Psoas muscle (tissue), 8 donors: ENCODE results near the gene NFXL1. TPM values are rescaled to one million over a fixed set of nuclear protein-coding genes. Genes with fewer than 3 reads are reported as not detected.

Experiments
- ATAC-seq, 4 donors: fragments of 200-7000 bp; cut with Tn5 transposase; one replicate each; pipeline ENCODE4 v1.9.1; 2020; ENCODE audit warnings: moderate library complexity in 3 of 4, mild to moderate bottlenecking in 2 of 4
- DNase-seq, 2 donors: peaks; one replicate each; pipeline ENCODE4 v3.0.0-alpha.2; 2020
- H3K27ac ChIP-seq: fragments of 200-600 bp; one replicate; pipeline ENCODE4 v1.8.0; 2022
- H3K27me3 ChIP-seq, 3 donors: fragments of 200-600 bp in 1 of 3; one replicate each; pipeline versions ENCODE4 v1.6.1 to v1.8.0; 2013 to 2022; ENCODE audit warnings: low read length in 2 of 3, mild to moderate bottlenecking in 2 of 3, moderate library complexity in 1 of 3; ENCODE audit not compliant: insufficient read depth in 3 of 3
- H3K36me3 ChIP-seq, 2 donors: fragments of 200-600 bp in 1 of 2; one replicate each; pipeline versions ENCODE4 v1.6.1 to v1.8.0; 2013 to 2022; ENCODE audit warnings: low read depth in 1 of 2, mild to moderate bottlenecking in 1 of 2, moderate library complexity in 1 of 2; ENCODE audit not compliant: insufficient read depth in 1 of 2
- H3K4me1 ChIP-seq: fragments of 200-600 bp; one replicate; pipeline ENCODE4 v1.8.0; 2022
- H3K4me3 ChIP-seq: fragments of 200-600 bp; one replicate; pipeline ENCODE4 v1.8.0; 2022; ENCODE audit warnings: mild to moderate bottlenecking
- H3K9me3 ChIP-seq: fragments of 200-600 bp; one replicate; pipeline ENCODE4 v1.8.0; 2022
- WGBS, 3 donors: extraction: QIAGEN DNeasy Blood & Tissue Kit; methylation state at CpG; one replicate each; pipeline versions ENCODE4 v1.1.6 to v1.1.7; 2013; 5-methylcytosine and 5-hydroxymethylcytosine counted together
- intact Hi-C, 2 donors: fragments of 100-400 bp; cut with DNase I; formaldehyde crosslinking; loops; one replicate each; pipeline versions ENCODE4 v1.11.0 to v1.14.2; 2022
- polyA plus RNA-seq, 3 donors: library from polyadenylated mRNA; stranded (reverse); fragments of 200-250 nt; gene quantifications; one replicate each; pipeline ENCODE4 v1.2.3, GENCODE V29; 2013
- total RNA-seq, 4 donors: library from RNA; stranded (reverse); fragmentation: NEBNext Ultra II Directional in 2 of 4; extraction: Animal tissue kit (Norgen Biotek cat#: 25700) in 2 of 4; gene quantifications; one replicate each; pipeline versions ENCODE4 v1.2.1 to v1.2.4, GENCODE V29; 2021 to 2023
- TF ChIP-seq, protein P1 (sequence below): fragments of 200-600 bp; IDR thresholded peaks from one replicate; pipeline ENCODE4 v1.8.0; 2022; ENCODE audit warnings: antibody characterized with exemption
- donor health status: healthy with polysubstance abuse.
- donor health status: DM: no; HTN: no; CAD: no; lungs with moderate emphysema.
- donor health status: Bipolar disorder and iron deficiency.
- donor health status: healthy.
- donor health status: DM: yes; HTN: yes; CAD: no.
- donor health status: DM: no; HTN: no; CAD: no.
- donor health status: DM: no; HTN: no; CAD: no.
- donor health status: DM: yes; HTN: yes; CAD: no.

Gene NFXL1
- total and polyA plus RNA-seq, 7 donors: 3.1 to 6.0 (median 4.9) TPM

DNA sequence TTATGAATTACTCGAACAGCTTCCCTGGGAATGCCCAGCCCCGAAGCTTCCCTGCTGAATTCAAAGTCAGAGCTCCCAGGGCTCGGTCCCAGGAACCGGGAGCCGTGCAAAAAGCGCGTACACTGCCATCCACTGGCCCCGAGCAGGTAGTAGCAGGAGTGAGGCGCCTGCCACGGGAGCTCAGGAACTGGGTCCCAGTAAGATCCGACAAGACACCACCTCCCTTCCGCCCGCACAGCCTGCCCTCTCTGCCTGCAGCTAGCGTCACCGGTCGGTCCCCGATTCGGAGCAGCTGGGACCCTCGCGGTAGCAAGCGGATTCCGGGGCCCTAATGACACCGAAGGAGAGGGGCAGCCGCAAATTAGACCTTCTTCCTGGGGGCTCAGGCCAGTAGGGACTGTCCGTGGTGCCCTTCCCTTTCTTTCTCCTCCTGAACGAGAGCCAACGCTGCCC is 77.7 kb downstream of the NFXL1 start:
- Histone ChIP-seq H3K27me3 (peaks cover 0 to 26% (median 6%) of the 10 kb centered on the region in 3 donors), H3K27ac (no peak overlapping the region), H3K36me3 (no peaks in the 10 kb centered on the region), H3K4me3 (peak overlapping the region; percentile 65), H3K9me3 (peaks cover 5% of the 10 kb centered on the region), H3K4me1 (peaks cover 15% of the 10 kb centered on the region)
- ATAC-seq (peak; percentile 93 to 97 (median 94)), DNase-seq (peak; percentile 59 to 76)
- 0% methylated on average over 24 to 27 of the region's 27 CpGs for WGBS, 3 donors
- TF ChIP-seq, protein P1, sequence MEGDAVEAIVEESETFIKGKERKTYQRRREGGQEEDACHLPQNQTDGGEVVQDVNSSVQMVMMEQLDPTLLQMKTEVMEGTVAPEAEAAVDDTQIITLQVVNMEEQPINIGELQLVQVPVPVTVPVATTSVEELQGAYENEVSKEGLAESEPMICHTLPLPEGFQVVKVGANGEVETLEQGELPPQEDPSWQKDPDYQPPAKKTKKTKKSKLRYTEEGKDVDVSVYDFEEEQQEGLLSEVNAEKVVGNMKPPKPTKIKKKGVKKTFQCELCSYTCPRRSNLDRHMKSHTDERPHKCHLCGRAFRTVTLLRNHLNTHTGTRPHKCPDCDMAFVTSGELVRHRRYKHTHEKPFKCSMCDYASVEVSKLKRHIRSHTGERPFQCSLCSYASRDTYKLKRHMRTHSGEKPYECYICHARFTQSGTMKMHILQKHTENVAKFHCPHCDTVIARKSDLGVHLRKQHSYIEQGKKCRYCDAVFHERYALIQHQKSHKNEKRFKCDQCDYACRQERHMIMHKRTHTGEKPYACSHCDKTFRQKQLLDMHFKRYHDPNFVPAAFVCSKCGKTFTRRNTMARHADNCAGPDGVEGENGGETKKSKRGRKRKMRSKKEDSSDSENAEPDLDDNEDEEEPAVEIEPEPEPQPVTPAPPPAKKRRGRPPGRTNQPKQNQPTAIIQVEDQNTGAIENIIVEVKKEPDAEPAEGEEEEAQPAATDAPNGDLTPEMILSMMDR: peak; percentile 70
- intact Hi-C loops: loop anchor here (1.0 to 5.0 kb wide), 3 partner anchors 132 to 164 kb away; no protein-coding TSS in a partner anchor

DNA sequence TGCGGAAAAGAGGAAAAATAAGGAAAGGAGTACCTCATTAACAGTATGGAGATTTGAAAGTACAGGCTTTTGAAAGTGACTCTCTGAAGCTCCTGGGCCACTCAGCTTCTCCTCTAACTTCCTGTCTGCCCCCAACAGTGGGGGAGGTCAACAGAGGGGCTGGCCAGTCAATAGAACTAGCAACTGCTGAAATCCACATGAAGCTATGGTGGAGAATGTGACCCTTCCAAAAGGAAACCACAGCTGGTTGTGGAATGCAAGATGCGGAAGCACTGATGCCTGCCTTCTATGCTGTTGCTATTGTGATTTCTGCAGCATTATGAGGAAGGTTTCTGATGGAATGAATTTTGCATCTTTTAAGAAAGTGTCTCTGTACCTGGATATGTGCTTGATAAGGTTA is 78.9 kb downstream of the NFXL1 start:
- Histone ChIP-seq H3K36me3 (no peaks in the 10 kb centered on the region), H3K27ac (no peak overlapping the region), H3K27me3 (peaks cover 0 to 26% (median 6%) of the 10 kb centered on the region in 3 donors), H3K4me1 (peaks cover 18% of the 10 kb centered on the region), H3K9me3 (peaks cover 5% of the 10 kb centered on the region), H3K4me3 (no peak overlapping the region)
- DNase-seq: no peak
- TF ChIP-seq, protein P1: no peak
- no peak for ATAC-seq
- 68 to 76% (median 71%) methylated on average over 2 of the region's 2 CpGs for WGBS, 3 donors
- intact Hi-C loops: loop anchor here (5.0 kb wide), 2 partner anchors 148 to 163 kb away; no protein-coding TSS in a partner anchor

DNA sequence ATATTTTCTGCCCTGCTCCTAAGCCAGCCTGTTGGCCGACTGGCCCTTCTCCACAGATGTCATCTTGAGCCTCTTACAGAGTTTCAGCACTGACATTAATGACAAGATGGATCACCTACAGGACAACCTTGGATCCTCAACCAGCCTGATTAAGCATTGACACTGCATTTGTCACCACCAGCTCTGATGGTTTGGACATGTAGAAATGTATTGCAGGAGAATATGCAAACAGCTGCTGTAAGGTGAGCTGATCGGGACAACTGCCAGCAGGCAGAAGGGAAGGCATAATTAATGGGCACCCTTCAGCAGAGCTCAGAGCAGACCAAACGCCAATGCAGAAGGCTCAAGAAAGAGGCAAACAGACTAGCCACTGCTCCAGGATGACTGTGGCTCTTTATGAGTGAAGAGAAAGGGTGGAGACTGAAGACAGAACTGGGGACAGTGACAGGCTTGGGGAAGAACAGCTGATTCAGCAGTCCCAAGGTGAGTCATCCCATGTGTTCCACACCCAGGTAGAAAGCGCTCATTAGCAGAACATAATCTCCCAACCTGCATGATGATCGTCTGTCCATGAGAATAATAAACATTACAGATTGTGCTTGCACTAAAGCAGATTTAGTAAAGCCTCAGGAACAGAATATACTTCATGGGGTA is 83.2 kb downstream of the NFXL1 start:
- H3K27ac ChIP-seq: no peak overlapping the region
- H3K4me1 ChIP-seq: peaks cover 14% of the 10 kb centered on the region
- no peak overlapping the region for H3K4me3 ChIP-seq
- peaks cover 0 to 9% (median 0%) of the 10 kb centered on the region in 3 donors for H3K27me3 ChIP-seq
- ATAC-seq (peak; percentile 91 to 96 (median 94)), DNase-seq (peak in 1 of 2 donors; percentile 55)
- intact Hi-C loops: no loop called here
- H3K36me3 ChIP-seq: no peaks in the 10 kb centered on the region
- TF ChIP-seq, protein P1: no peak
- peaks cover 5% of the 10 kb centered on the region for H3K9me3 ChIP-seq
- WGBS, 3 donors: 40 to 57% (median 44%) methylated on average over 5 of the region's 5 CpGs

DNA sequence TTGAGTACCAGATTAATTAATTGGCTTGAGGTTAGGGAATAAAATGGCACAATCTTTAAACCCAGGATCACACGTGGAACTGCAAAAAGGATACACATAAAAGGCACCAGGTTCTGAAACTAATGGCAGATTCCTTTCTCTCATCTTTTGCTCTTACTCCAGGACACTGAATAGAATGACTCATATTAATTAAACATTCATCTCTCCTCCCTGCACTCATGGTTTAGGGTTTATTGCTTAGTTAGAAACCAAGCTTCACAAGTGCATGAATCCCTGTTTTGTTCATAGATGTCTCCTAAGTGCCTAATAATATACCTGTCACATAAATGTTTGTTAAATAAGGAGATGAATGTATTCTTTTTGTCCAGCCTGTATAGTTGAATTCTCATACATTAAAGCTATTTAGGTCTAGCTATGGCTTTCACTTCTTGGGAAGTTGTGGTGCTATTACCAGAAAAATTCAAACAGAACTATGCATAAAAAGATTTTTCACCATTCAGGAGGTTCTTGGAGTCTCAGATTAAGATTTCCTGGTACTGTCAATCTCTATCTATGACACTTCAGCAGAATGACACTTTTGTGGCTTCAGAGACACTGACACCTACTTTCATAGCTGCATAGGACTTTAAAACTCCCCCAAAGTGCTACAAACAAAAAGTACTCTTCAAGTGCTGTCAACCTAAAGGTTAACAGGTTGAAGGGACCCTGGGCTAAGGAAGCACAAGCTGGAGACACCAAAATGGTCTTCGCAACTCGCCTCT is 83.9 kb downstream of the NFXL1 start:
- Histone ChIP-seq H3K27ac (no peak overlapping the region), H3K36me3 (no peaks in the 10 kb centered on the region), H3K4me3 (no peak overlapping the region)

More for the DNA sequence above, 83.9 kb downstream of the NFXL1 start:
- WGBS, 3 donors: 43 to 63% (median 44%) methylated on average over 3 of the region's 3 CpGs
- DNase-seq (no peak), ATAC-seq (no peak)
- intact Hi-C loops: no loop called here
- H3K4me1 ChIP-seq: peaks cover 9% of the 10 kb centered on the region
- H3K27me3 ChIP-seq: peaks cover 0 to 8% (median 0%) of the 10 kb centered on the region in 3 donors
- peaks cover 5% of the 10 kb centered on the region for H3K9me3 ChIP-seq
- TF ChIP-seq, protein P1: no peak
